GM12878 (cell line): ENCODE results near the gene CENATAC. TPM values are rescaled to one million over a fixed set of nuclear protein-coding genes. Genes with fewer than 3 reads are reported as not detected.
"Not testable (repeated sequence)": the region's sequence is repeated elsewhere in the genome, so short reads cannot be mapped to it uniquely, and the experiment has no call there.

ENCODE experiments used
- ATAC-seq: fragments of 200-7000 bp; cut with Tn5 transposase; 3 replicates; pipeline ENCODE4 v1.9.1; 2020; ENCODE audit warnings: mild to moderate bottlenecking, moderate library complexity
- BruUV-seq: library from RNA; stranded (reverse); fragments of 400-500 nt; replicated peaks from 2 replicates; lab custom pipeline; 2021; lab: Mats Ljungman, UMichigan
- CTCF ChIA-PET: fragments of 300-600 bp; sonication (Branson Sonifier 250); formaldehyde crosslinking; extraction: SDS; loops from one replicate; lab custom pipeline; 2021; ENCODE audit warnings: inconsistent platforms; lab: Yijun Ruan, JAX
- POLR2A ChIA-PET: fragments of 350-600 bp; formaldehyde crosslinking; extraction: SDS; loops from one replicate; lab custom pipeline; 2021; ENCODE audit warnings: inconsistent platforms; lab: Charles Lee
- RAD21 ChIA-PET: fragments of 300-600 bp; sonication (Branson Sonifier 250); formaldehyde crosslinking; loops from one replicate; lab custom pipeline; 2023; ENCODE audit warnings: antibody characterized with exemption; ENCODE audit not compliant: unreplicated experiment; lab: Charles Lee
- SMC1A ChIA-PET: fragments of 300-600 bp; sonication (Branson Sonifier 250); formaldehyde crosslinking; loops from one replicate; lab custom pipeline; 2023; ENCODE audit not compliant: unreplicated experiment, uncharacterized antibody; lab: Charles Lee
- DNase-seq: peaks from one replicate; pipeline ENCODE4 v3.0.0-alpha.2; 2011; ENCODE audit warnings: low read depth, low spot score
- FAIRE-seq: peaks from 3 replicates; lab custom pipeline; 2011; peaks lifted over from hg19 to GRCh38; lab: Jason Lieb, UNC
- H2AFZ ChIP-seq: 2 replicates; pipeline ENCODE4 v1.6.0; 2011; ENCODE audit warnings: low read depth, low read length, control low read depth; ENCODE audit not compliant: control insufficient read depth
- H3K27ac ChIP-seq: 2 replicates; pipeline ENCODE4 v1.5.1; 2011; ENCODE audit warnings: control low read depth; ENCODE audit not compliant: control insufficient read depth, insufficient read depth
- H3K27me3 ChIP-seq, 2 experiments: replicated peaks in 1 of 2; 2 replicates each; pipeline versions ENCODE4 v1.6.0 to v1.6.1; 2011; ENCODE audit warnings: low read length in 1 of 2; ENCODE audit not compliant: control insufficient read depth in 2 of 2, insufficient read depth in 2 of 2
- H3K36me3 ChIP-seq, 2 experiments: 2 replicates each; pipeline ENCODE4 v1.5.1; 2011; ENCODE audit warnings: low read length in 1 of 2; ENCODE audit not compliant: control insufficient read depth in 2 of 2, insufficient read depth in 2 of 2
- H3K4me1 ChIP-seq: 2 replicates; pipeline ENCODE4 v1.6.1; 2011; ENCODE audit warnings: mild to moderate bottlenecking, low read length, moderate library complexity, mixed read lengths; ENCODE audit not compliant: control insufficient read depth, insufficient read depth
- H3K4me2 ChIP-seq: 2 replicates; pipeline ENCODE4 v1.6.0; 2011; ENCODE audit warnings: control low read depth; ENCODE audit not compliant: control insufficient read depth, insufficient read depth
- H3K4me3 ChIP-seq: fragments of 200-600 bp; sonication (generic); 2 replicates; pipeline ENCODE4 v1.5.1; 2016
- H3K79me2 ChIP-seq: 2 replicates; pipeline ENCODE4 v1.6.0; 2011; ENCODE audit warnings: low read length; ENCODE audit not compliant: control insufficient read depth, insufficient read depth
- H3K9ac ChIP-seq: 2 replicates; pipeline ENCODE4 v1.8.0; 2011; ENCODE audit warnings: low read length, control low read depth, mixed read lengths; ENCODE audit not compliant: control insufficient read depth, insufficient read depth
- H3K9me3 ChIP-seq: replicated peaks from 3 replicates; pipeline ENCODE4 v1.5.1; 2011; ENCODE audit warnings: mild to moderate bottlenecking, low read length; ENCODE audit not compliant: control insufficient read depth, insufficient read depth
- H4K20me1 ChIP-seq: 2 replicates; pipeline ENCODE4 v1.6.0; 2011; ENCODE audit not compliant: control insufficient read depth, insufficient read depth
- FOXM1 ChIP-seq: IDR thresholded peaks from 2 replicates; pipeline ENCODE4 v1.6.1; 2012; ENCODE audit warnings: low read depth, mild to moderate bottlenecking, inconsistent platforms, low read length, moderate library complexity
- MTA3 ChIP-seq: IDR thresholded peaks from 2 replicates; pipeline ENCODE4 v1.6.1; 2012; ENCODE audit warnings: low read length, inconsistent platforms, borderline replicate concordance
- PML ChIP-seq: IDR thresholded peaks from 2 replicates; pipeline ENCODE4 v1.6.1; 2012; ENCODE audit warnings: low read length, inconsistent platforms
- POU2F2 ChIP-seq: IDR thresholded peaks from 3 replicates; pipeline ENCODE4 v1.6.1; 2011; ENCODE audit warnings: low read depth, mild to moderate bottlenecking, low read length, borderline replicate concordance
- RAD21 ChIP-seq: IDR thresholded peaks from 2 replicates; pipeline ENCODE4 v1.6.1; 2011; ENCODE audit warnings: mild to moderate bottlenecking, low read depth, low read length, moderate library complexity; ENCODE audit not compliant: insufficient read depth
- RCOR1 ChIP-seq: conservative IDR thresholded peaks from 2 replicates; pipeline ENCODE4 v1.6.1; 2012; ENCODE audit warnings: low read depth, low read length, improper control_type of control experiment
- SIN3A ChIP-seq: IDR thresholded peaks from 2 replicates; pipeline ENCODE4 v1.6.1; 2012; ENCODE audit warnings: low read depth, low read length, improper control_type of control experiment
- SMAD5 ChIP-seq: IDR thresholded peaks from 2 replicates; pipeline ENCODE4 v1.6.1; 2016; ENCODE audit warnings: antibody characterized with exemption, low read depth
- TCF12 ChIP-seq: IDR thresholded peaks from 2 replicates; pipeline ENCODE4 v1.6.1; 2011; ENCODE audit warnings: low read depth, mild to moderate bottlenecking, low read length
- WGBS: methylation state at CpG from one replicate; pipeline ENCODE4 v1.1.6; 2016; ENCODE audit warnings: low lambda C conversion rate; ENCODE audit not compliant: insufficient replicate concordance, insufficient coverage; ENCODE audit errors: missing lambda C conversion rate; 5-methylcytosine and 5-hydroxymethylcytosine counted together
- in situ Hi-C: fragments of 300-500 bp; cut with MboI; formaldehyde crosslinking; loops from 9 replicates; pipeline ENCODE4 v1.14.3; 2018; ENCODE audit warnings: mixed read lengths
- intact Hi-C: fragments of 100-400 bp; cut with micrococcal nuclease; formaldehyde crosslinking; loops from one replicate; pipeline ENCODE4 v1.14.2; 2022; ENCODE audit not compliant: unreplicated experiment
- polyA plus RNA-seq, 11 experiments: library from polyadenylated mRNA; depleted of rRNA in 4 of 11; unstranded in 6 of 11; stranded (reverse) in 5 of 11; fragments of >200 nt; fragmentation: Nextera tagmentation in 4 of 11; fragmentation: Illumina TruSeq in 1 of 11; extraction: Ambion mirVana in 4 of 11; extraction: Trizol in 1 of 11; gene quantifications; 1 replicate in 1 of 11; 2 replicates in 10 of 11; pipeline versions ENCODE4 v1.2.1 to v1.2.3, GENCODE V29; 2011 to 2016; ENCODE audit warnings: inconsistent platforms in 2 of 11, missing spikeins in 2 of 11, low read depth in 1 of 11
- total RNA-seq, 4 experiments: library from RNA; depleted of rRNA in 3 of 4; stranded (reverse); fragments of >200 nt in 3 of 4; fragmentation: Illumina TruSeq in 1 of 4; extraction: Trizol in 1 of 4; gene quantifications; 2 replicates each; pipeline versions ENCODE4 v1.2.1 to v1.2.3, GENCODE V29; 2013 to 2021
- TF ChIP-seq, protein P1 (sequence below): fragments of 450-650 bp; formaldehyde crosslinking; IDR thresholded peaks from 2 replicates; pipeline ENCODE4 v1.4.0; 2020; ENCODE audit warnings: mild to moderate bottlenecking, moderate library complexity
- TF ChIP-seq, protein P2 (sequence below): fragments of 450-650 bp; conservative IDR thresholded peaks from 2 replicates; pipeline ENCODE4 v1.6.1; 2017; ENCODE audit warnings: mild to moderate bottlenecking, moderate library complexity
- TF ChIP-seq, protein P3 (sequence below): fragments of 450-650 bp; IDR thresholded peaks from 2 replicates; pipeline ENCODE4 v1.6.1; 2017; ENCODE audit warnings: mild to moderate bottlenecking, moderate library complexity

The CENATAC gene
- total and polyA plus RNA-seq, 10 of the 15 experiments (the other 5 are each of a cell fraction or from before 2014, with no cell fraction given), result 4.8 to 37.1 (median 24.1) TPM

DNA sequence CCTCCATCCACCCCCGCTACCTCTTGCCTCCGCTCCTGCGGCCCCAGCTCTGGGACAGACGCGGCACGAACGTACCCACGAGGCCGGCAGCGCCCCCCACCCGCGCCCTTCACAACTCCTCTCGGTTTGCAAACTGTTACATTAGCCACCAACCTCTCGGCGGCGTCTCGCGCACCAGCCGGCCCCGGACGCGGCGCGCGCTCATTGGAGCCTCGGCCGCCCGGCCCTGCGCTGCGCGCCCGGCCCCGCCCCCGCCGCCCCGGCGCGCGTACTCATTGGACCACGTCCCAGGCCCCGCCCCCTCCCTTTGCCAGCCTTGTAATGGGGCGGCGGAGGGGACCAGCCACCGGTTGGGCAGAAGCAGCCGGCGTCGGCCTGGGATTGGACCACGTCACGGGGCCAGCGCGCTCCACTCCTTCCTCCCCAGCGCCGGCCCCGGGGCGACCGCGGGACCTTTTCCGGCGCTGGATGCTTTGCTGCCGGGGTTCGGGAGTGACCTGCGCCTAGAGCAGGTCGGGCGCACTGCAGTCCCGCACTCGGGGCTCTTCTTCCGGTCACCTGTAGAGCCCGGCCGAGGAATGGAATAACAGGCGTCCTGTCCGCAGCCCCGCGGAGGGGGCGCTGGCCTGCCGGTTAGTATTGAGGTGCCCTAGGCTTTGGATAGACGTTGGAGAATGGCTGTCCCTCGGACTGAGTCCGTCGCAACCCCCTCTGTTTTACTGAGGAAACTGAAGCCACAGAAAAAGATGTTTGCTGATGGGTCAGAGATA, 59.2 kb downstream of the CENATAC start, which contains the start of gene HYOU1 (continued):
- TF ChIP-seq POU2F2 (peak; percentile 61), SMAD5 (peak; percentile 52), SIN3A (peak; percentile 17; the same call in 1 of the 2 replicates), MTA3 (no peak), PML (peak; percentile 87), RAD21 (no peak), RCOR1 (no peak), FOXM1 (no peak), TCF12 (0 out of 2 replicates have a peak, but pooled peaks have one; percentile 35)
- TF ChIP-seq, protein P1, sequence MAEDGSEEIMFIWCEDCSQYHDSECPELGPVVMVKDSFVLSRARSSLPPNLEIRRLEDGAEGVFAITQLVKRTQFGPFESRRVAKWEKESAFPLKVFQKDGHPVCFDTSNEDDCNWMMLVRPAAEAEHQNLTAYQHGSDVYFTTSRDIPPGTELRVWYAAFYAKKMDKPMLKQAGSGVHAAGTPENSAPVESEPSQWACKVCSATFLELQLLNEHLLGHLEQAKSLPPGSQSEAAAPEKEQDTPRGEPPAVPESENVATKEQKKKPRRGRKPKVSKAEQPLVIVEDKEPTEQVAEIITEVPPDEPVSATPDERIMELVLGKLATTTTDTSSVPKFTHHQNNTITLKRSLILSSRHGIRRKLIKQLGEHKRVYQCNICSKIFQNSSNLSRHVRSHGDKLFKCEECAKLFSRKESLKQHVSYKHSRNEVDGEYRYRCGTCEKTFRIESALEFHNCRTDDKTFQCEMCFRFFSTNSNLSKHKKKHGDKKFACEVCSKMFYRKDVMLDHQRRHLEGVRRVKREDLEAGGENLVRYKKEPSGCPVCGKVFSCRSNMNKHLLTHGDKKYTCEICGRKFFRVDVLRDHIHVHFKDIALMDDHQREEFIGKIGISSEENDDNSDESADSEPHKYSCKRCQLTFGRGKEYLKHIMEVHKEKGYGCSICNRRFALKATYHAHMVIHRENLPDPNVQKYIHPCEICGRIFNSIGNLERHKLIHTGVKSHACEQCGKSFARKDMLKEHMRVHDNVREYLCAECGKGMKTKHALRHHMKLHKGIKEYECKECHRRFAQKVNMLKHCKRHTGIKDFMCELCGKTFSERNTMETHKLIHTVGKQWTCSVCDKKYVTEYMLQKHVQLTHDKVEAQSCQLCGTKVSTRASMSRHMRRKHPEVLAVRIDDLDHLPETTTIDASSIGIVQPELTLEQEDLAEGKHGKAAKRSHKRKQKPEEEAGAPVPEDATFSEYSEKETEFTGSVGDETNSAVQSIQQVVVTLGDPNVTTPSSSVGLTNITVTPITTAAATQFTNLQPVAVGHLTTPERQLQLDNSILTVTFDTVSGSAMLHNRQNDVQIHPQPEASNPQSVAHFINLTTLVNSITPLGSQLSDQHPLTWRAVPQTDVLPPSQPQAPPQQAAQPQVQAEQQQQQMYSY (CRISPR knock-in tag), result no peak
- TF ChIP-seq, protein P2, sequence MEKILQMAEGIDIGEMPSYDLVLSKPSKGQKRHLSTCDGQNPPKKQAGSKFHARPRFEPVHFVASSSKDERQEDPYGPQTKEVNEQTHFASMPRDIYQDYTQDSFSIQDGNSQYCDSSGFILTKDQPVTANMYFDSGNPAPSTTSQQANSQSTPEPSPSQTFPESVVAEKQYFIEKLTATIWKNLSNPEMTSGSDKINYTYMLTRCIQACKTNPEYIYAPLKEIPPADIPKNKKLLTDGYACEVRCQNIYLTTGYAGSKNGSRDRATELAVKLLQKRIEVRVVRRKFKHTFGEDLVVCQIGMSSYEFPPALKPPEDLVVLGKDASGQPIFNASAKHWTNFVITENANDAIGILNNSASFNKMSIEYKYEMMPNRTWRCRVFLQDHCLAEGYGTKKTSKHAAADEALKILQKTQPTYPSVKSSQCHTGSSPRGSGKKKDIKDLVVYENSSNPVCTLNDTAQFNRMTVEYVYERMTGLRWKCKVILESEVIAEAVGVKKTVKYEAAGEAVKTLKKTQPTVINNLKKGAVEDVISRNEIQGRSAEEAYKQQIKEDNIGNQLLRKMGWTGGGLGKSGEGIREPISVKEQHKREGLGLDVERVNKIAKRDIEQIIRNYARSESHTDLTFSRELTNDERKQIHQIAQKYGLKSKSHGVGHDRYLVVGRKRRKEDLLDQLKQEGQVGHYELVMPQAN, result peak; percentile 60
- TF ChIP-seq, protein P3, sequence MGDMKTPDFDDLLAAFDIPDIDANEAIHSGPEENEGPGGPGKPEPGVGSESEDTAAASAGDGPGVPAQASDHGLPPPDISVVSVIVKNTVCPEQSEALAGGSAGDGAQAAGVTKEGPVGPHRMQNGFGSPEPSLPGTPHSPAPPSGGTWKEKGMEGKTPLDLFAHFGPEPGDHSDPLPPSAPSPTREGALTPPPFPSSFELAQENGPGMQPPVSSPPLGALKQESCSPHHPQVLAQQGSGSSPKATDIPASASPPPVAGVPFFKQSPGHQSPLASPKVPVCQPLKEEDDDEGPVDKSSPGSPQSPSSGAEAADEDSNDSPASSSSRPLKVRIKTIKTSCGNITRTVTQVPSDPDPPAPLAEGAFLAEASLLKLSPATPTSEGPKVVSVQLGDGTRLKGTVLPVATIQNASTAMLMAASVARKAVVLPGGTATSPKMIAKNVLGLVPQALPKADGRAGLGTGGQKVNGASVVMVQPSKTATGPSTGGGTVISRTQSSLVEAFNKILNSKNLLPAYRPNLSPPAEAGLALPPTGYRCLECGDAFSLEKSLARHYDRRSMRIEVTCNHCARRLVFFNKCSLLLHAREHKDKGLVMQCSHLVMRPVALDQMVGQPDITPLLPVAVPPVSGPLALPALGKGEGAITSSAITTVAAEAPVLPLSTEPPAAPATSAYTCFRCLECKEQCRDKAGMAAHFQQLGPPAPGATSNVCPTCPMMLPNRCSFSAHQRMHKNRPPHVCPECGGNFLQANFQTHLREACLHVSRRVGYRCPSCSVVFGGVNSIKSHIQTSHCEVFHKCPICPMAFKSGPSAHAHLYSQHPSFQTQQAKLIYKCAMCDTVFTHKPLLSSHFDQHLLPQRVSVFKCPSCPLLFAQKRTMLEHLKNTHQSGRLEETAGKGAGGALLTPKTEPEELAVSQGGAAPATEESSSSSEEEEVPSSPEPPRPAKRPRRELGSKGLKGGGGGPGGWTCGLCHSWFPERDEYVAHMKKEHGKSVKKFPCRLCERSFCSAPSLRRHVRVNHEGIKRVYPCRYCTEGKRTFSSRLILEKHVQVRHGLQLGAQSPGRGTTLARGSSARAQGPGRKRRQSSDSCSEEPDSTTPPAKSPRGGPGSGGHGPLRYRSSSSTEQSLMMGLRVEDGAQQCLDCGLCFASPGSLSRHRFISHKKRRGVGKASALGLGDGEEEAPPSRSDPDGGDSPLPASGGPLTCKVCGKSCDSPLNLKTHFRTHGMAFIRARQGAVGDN, result peak; percentile 47

DNA sequence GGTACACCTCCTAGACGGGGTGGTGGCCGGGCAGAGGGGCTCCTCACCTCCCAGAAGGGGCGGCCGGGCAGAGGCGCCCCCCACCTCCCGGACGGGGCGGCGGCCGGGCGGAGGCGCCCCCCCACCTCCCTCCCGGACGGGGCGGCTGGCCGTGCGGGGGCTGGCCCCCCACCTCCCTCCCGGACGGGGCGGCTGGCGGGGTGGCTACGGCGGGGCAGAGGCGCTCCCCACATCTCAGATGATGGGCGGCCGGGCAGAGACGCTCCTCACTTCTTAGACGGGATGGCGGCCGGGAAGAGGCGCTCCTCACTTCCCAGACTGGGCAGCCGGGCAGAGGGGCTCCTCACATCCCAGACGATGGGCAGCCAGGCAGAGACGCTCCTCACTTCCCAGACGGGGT, 61.2 kb downstream of the CENATAC start:
- H2AFZ ChIP-seq, H3K4me3 ChIP-seq, H3K9me3 ChIP-seq, in situ Hi-C loops, intact Hi-C loops, FAIRE-seq, RAD21 ChIA-PET, H3K4me1 ChIP-seq, H3K27ac ChIP-seq, ATAC-seq, H3K27me3 ChIP-seq, SMC1A ChIA-PET, H3K36me3 ChIP-seq, CTCF ChIA-PET, H4K20me1 ChIP-seq, H3K9ac ChIP-seq, BruUV-seq, H3K4me2 ChIP-seq, DNase-seq: not testable (repeated sequence)
- POLR2A ChIA-PET, result interaction anchor here (0.8 kb wide), 1 partner anchor 36 kb away, joined by 3 read pairs; no protein-coding TSS in a partner anchor
- whole genome bisulfite sequencing, result 100% methylated on average over 7 of the region's 35 CpGs
- H3K79me2 ChIP-seq, result peaks cover 34% of the 10 kb centered on the region
